PC-3 (cell line): ENCODE results near the gene DAB1.

ENCODE experiments used
- CTCF ChIP-seq: fragments of 300-600 bp; sonication (generic); conservative IDR thresholded peaks from 2 replicates; pipeline ENCODE4 v1.5.1; 2017; ENCODE audit warnings: antibody characterized with exemption, low read depth, mild to moderate bottlenecking, low read length
- EZH2 ChIP-seq: fragments of 300-600 bp; sonication (generic); IDR thresholded peaks from one replicate; pipeline ENCODE4 v1.6.1; 2017; ENCODE audit warnings: antibody characterized with exemption, mild to moderate bottlenecking, low read length; ENCODE audit not compliant: unreplicated experiment

- TF ChIP-seq EZH2 (no peak), CTCF (no peak)
These were observed 375.0 kb downstream of the DAB1 start for GRCh38 chr1:57048856-57049255.
